Measurements from ENCODE around the gene TRAK1.

TRAK1 gene

GRCh38 chr3:42273361-42273760, 182.2 kb downstream of the TRAK1 start:
- no peak for DNase-seq (ENCODE audit: low read depth)
- no peak for TF ChIP-seq CTCF (IDR thresholded peaks at IDR 0.05; ENCODE audit: low read length, missing control alignments)
- H3K4me3 ChIP-seq (replicated peaks; ENCODE audit: low read depth, low read length): no peak overlapping the region

DNA sequence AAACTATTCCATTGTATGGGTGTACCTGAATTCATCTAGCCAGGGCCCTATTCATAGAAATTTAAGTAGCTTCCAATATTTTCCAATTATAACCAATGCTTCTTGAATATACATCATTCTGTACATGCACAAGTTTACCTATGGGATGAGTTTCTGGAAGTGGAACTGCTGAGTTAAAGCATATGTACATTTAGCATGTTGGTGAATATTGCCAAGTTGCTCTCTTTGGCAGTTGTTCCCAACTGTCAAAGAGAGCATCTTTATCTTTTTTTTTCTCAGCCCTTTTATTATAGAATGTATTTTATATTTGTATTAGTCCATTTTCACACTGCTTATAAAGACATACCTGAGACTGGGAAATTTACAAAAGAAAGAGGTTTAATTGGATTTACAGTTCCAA, 183.1 kb downstream of the TRAK1 start:
- no peak for TF ChIP-seq CTCF (IDR thresholded peaks at IDR 0.05; ENCODE audit: low read length, missing control alignments)
- no peak for DNase-seq (ENCODE audit: low read depth)
- H3K4me3 ChIP-seq (replicated peaks; ENCODE audit: low read depth, low read length): no peak overlapping the region

GRCh38 chr3:42275217-42275616, 184.1 kb downstream of the TRAK1 start:
- no peak overlapping the region for H3K4me3 ChIP-seq (replicated peaks; ENCODE audit: low read depth, low read length)
- DNase-seq (ENCODE audit: low read depth): no peak
- TF ChIP-seq CTCF (IDR thresholded peaks at IDR 0.05; ENCODE audit: low read length, missing control alignments): no peak

All from fibroblast of pulmonary artery (primary cell).